A673 (cell line): ENCODE measurements around the gene GLRA2. TPM values are rescaled to one million over a fixed set of nuclear protein-coding genes. Genes with fewer than 3 reads are reported as not detected.

Source experiments
- BruUV-seq: library from RNA; stranded (reverse); fragments of 400-500 nt; replicated peaks from 2 replicates; lab custom pipeline; 2021; lab: Mats Ljungman, UMichigan
- CTCF ChIA-PET: fragments of 300-600 bp; sonication (Branson Sonifier 250); formaldehyde crosslinking; loops from one replicate; lab custom pipeline; 2022; ENCODE audit warnings: antibody characterized with exemption; lab: Charles Lee
- POLR2A ChIA-PET: fragments of 300-600 bp; sonication (Branson Sonifier 250); formaldehyde crosslinking; loops from one replicate; lab custom pipeline; 2022; ENCODE audit warnings: antibody characterized with exemption; ENCODE audit not compliant: low non-redundant PET; lab: Charles Lee
- DNase-seq: peaks from one replicate; pipeline ENCODE4 v3.0.0-alpha.2; 2015; ENCODE audit warnings: low spot score
- H3K27ac ChIP-seq: fragments of 200-600 bp; sonication (generic); 2 replicates; pipeline ENCODE4 v1.5.1; 2016; ENCODE audit warnings: mixed run types, low read depth, mild to moderate bottlenecking, mixed read lengths, antibody characterized with exemption, low read length; ENCODE audit not compliant: poor library complexity, severe bottlenecking
- H3K27me3 ChIP-seq: fragments of 200-600 bp; sonication (generic); replicated peaks from 2 replicates; pipeline ENCODE4 v1.6.1; 2017; ENCODE audit warnings: mixed run types, low read depth, mild to moderate bottlenecking, mixed read lengths, antibody characterized with exemption, low read length; ENCODE audit not compliant: insufficient read depth, poor library complexity
- H3K36me3 ChIP-seq: fragments of 200-600 bp; sonication (generic); 2 replicates; pipeline ENCODE4 v1.6.1; 2016; ENCODE audit warnings: mixed run types, mild to moderate bottlenecking, mixed read lengths, antibody characterized with exemption, low read length; ENCODE audit not compliant: insufficient read depth, poor library complexity, severe bottlenecking
- H3K4me1 ChIP-seq: fragments of 200-600 bp; sonication (generic); 2 replicates; pipeline ENCODE4 v1.6.1; 2017; ENCODE audit warnings: mixed run types, mild to moderate bottlenecking, mixed read lengths, antibody characterized with exemption, low read length; ENCODE audit not compliant: insufficient read depth, poor library complexity, severe bottlenecking
- H3K4me3 ChIP-seq: fragments of 200-600 bp; sonication (generic); 2 replicates; pipeline ENCODE4 v1.5.1; 2016; ENCODE audit warnings: low read depth, mixed run types, mild to moderate bottlenecking, mixed read lengths, low read length; ENCODE audit not compliant: poor library complexity, severe bottlenecking
- H3K9me3 ChIP-seq: fragments of 200-600 bp; sonication (generic); 2 replicates; pipeline ENCODE4 v1.6.1; 2016; ENCODE audit warnings: mixed run types, low read depth, mild to moderate bottlenecking, mixed read lengths, antibody characterized with exemption, low read length; ENCODE audit not compliant: poor library complexity, severe bottlenecking
- EZH2 ChIP-seq: fragments of 200-600 bp; sonication (generic); IDR thresholded peaks from 2 replicates; pipeline ENCODE4 v1.6.1; 2017; ENCODE audit warnings: borderline replicate concordance, low read depth, mild to moderate bottlenecking, mixed read lengths, antibody characterized with exemption, low read length; ENCODE audit not compliant: poor library complexity, severe bottlenecking
- intact Hi-C: fragments of 100-400 bp; cut with micrococcal nuclease; formaldehyde crosslinking; loops from one replicate; pipeline ENCODE4 v1.10.0; 2022; ENCODE audit not compliant: unreplicated experiment
- total RNA-seq: library from RNA; stranded (reverse); gene quantifications from 2 replicates; pipeline ENCODE4 v1.2.3, GENCODE V29; 2021
- TF ChIP-seq, protein P1 (sequence below): fragments of 300-800, 200-600 bp; sonication (generic); conservative IDR thresholded peaks from 2 replicates; pipeline ENCODE4 v1.5.1; 2017; ENCODE audit warnings: low read depth, mild to moderate bottlenecking, antibody characterized with exemption, low read length, moderate library complexity, mixed read lengths

GLRA2 gene
- total RNA-seq, 1 experiment from 2014 or later = not detected

- TF ChIP-seq, protein P1, sequence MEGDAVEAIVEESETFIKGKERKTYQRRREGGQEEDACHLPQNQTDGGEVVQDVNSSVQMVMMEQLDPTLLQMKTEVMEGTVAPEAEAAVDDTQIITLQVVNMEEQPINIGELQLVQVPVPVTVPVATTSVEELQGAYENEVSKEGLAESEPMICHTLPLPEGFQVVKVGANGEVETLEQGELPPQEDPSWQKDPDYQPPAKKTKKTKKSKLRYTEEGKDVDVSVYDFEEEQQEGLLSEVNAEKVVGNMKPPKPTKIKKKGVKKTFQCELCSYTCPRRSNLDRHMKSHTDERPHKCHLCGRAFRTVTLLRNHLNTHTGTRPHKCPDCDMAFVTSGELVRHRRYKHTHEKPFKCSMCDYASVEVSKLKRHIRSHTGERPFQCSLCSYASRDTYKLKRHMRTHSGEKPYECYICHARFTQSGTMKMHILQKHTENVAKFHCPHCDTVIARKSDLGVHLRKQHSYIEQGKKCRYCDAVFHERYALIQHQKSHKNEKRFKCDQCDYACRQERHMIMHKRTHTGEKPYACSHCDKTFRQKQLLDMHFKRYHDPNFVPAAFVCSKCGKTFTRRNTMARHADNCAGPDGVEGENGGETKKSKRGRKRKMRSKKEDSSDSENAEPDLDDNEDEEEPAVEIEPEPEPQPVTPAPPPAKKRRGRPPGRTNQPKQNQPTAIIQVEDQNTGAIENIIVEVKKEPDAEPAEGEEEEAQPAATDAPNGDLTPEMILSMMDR = no peak
- TF ChIP-seq EZH2 = no peak
- Histone ChIP-seq H3K9me3 (no peaks in the 10 kb centered on the region), H3K4me1 (no peaks in the 10 kb centered on the region), H3K36me3 (no peaks in the 10 kb centered on the region), H3K4me3 (no peak overlapping the region), H3K27me3 (no peaks in the 10 kb centered on the region), H3K27ac (no peak overlapping the region)
- CTCF ChIA-PET = no interaction called here
- POLR2A ChIA-PET = no interaction called here
- no peak for DNase-seq
- intact Hi-C loops = no loop called here
- no TSS peak for BruUV-seq
Observed at GRCh38 chrX:14779580-14779979, 250.2 kb downstream of the GLRA2 start.
